Adrenal gland (tissue), 12 donors: ENCODE results near the gene C1QL3. TPM values are rescaled to one million over a fixed set of nuclear protein-coding genes. Genes with fewer than 3 reads are reported as not detected.

ENCODE experiments used
- DNase-seq, 7 donors: peaks; one replicate each; pipeline ENCODE4 v3.0.0-alpha.2; 2019 to 2020
- H3K27ac ChIP-seq, 5 donors: fragments of 200-600 bp; sonication (generic) in 4 of 5; 1 replicate in 3 of 5; 2 replicates in 2 of 5; pipeline versions ENCODE4 v1.5.1 to v1.8.0; 2016 to 2020; ENCODE audit warnings: mild to moderate bottlenecking in 1 of 5
- H3K27me3 ChIP-seq: fragments of 200-600 bp; 2 replicates; pipeline ENCODE4 v1.8.0; 2021
- H3K36me3 ChIP-seq, 2 donors: fragments of 200-600 bp; replicated peaks in 1 of 2; 1 replicate in 1 of 2; 2 replicates in 1 of 2; pipeline versions ENCODE4 v1.5.1 to v1.8.0; 2018 to 2022
- H3K4me1 ChIP-seq, 2 donors: fragments of 200-600 bp; replicated peaks in 1 of 2; 1 replicate in 1 of 2; 2 replicates in 1 of 2; pipeline versions ENCODE4 v1.5.1 to v1.8.0; 2018 to 2021
- H3K4me3 ChIP-seq, 4 donors: fragments of 200-600 bp; sonication (generic) in 3 of 4; one replicate each; pipeline ENCODE4 v1.5.1; 2016 to 2018
- H3K9me3 ChIP-seq, 3 donors: fragments of 200-600 bp; sonication (generic) in 1 of 3; replicated peaks in 1 of 3; 1 replicate in 2 of 3; 2 replicates in 1 of 3; pipeline versions ENCODE4 v1.5.1 to v1.8.0; 2016 to 2021
- POLR2A ChIP-seq, 2 donors: fragments of 450-650 bp; IDR thresholded peaks; one replicate each; pipeline ENCODE4 v1.6.1; 2017; ENCODE audit warnings: antibody characterized with exemption in 2 of 2, mild to moderate bottlenecking in 2 of 2, moderate library complexity in 1 of 2
- WGBS, 4 donors: extraction: QIAGEN DNeasy Blood & Tissue Kit in 2 of 4; methylation state at CpG; one replicate each; pipeline versions ENCODE4 v1.1.5 to v1.1.7; 2013 to 2017; 5-methylcytosine and 5-hydroxymethylcytosine counted together
- intact Hi-C, 2 donors: fragments of 100-400 bp; cut with DNase I; formaldehyde crosslinking; loops; one replicate each; pipeline versions ENCODE4 v1.14.1 to v1.15.0; 2022 to 2023
- polyA plus RNA-seq, 3 donors: library from polyadenylated mRNA; stranded (reverse); fragments of 200-250 nt in 2 of 3; fragments of 350-450 nt in 1 of 3; fragmentation: Illumina TruSeq in 1 of 3; extraction: RNeasy Lipid Tissue Mini Kit (QIAGEN cat#74804) in 1 of 3; gene quantifications; one replicate each; pipeline ENCODE4 v1.2.3, GENCODE V29; 2013 to 2014
- total RNA-seq, 9 donors: library from RNA; depleted of rRNA in 4 of 9; stranded (reverse); fragments of >200 nt in 4 of 9; fragments of 120-200 nt in 1 of 9; fragmentation: NEBNext Ultra II Directional in 1 of 9; extraction: Animal tissue kit (Norgen Biotek cat#: 25700) in 1 of 9; gene quantifications; one replicate each; pipeline versions ENCODE4 v1.1.0 to v1.2.4, GENCODE V29; 2013 to 2023
- TF ChIP-seq, protein P1 (sequence below), 6 experiments: fragments of 450-650 bp in 4 of 6; fragments of 200-600 bp in 2 of 6; sonication (generic) in 1 of 6; IDR thresholded peaks; 1 replicate in 5 of 6; 2 replicates in 1 of 6; pipeline versions ENCODE4 v1.5.1 to v1.8.0; 2016 to 2021; ENCODE audit warnings: antibody characterized with exemption in 6 of 6, mild to moderate bottlenecking in 2 of 6, moderate library complexity in 1 of 6
- donor health status: healthy with polysubstance abuse.
- donor health status: Bipolar disorder and iron deficiency.
- donor health status: DM: yes; HTN: yes; CAD: no.
- donor health status: DM: no; HTN: no; CAD: no.
- donor health status: DM: no; HTN: no; CAD: no.
- donor health status: DM: yes; HTN: yes; CAD: no.

The C1QL3 gene
- total and polyA plus RNA-seq, 12 donors: 0.11 to 1.3 (median 0.49) TPM; not detected in 6

GRCh38 chr10:16497911-16498310 is 23.8 kb downstream of the C1QL3 start:
- H3K4me1 ChIP-seq: no peaks in the 10 kb centered on the region
- DNase-seq: no peak
- TF ChIP-seq, protein P1, sequence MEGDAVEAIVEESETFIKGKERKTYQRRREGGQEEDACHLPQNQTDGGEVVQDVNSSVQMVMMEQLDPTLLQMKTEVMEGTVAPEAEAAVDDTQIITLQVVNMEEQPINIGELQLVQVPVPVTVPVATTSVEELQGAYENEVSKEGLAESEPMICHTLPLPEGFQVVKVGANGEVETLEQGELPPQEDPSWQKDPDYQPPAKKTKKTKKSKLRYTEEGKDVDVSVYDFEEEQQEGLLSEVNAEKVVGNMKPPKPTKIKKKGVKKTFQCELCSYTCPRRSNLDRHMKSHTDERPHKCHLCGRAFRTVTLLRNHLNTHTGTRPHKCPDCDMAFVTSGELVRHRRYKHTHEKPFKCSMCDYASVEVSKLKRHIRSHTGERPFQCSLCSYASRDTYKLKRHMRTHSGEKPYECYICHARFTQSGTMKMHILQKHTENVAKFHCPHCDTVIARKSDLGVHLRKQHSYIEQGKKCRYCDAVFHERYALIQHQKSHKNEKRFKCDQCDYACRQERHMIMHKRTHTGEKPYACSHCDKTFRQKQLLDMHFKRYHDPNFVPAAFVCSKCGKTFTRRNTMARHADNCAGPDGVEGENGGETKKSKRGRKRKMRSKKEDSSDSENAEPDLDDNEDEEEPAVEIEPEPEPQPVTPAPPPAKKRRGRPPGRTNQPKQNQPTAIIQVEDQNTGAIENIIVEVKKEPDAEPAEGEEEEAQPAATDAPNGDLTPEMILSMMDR (IDR thresholded peaks at IDR 0.05): no peak
- TF ChIP-seq POLR2A (IDR thresholded peaks at IDR 0.05): no peak
- intact Hi-C loops: no loop called here
- no peaks in the 10 kb centered on the region for H3K27me3 ChIP-seq
- WGBS, 4 donors: 94 to 95% (median 95%) methylated on average over 4 of the region's 4 CpGs
- H3K9me3 ChIP-seq: no peaks in the 10 kb centered on the region
- H3K36me3 ChIP-seq: no peaks in the 10 kb centered on the region
- no peak overlapping the region for H3K27ac ChIP-seq
- no peak overlapping the region for H3K4me3 ChIP-seq

DNA sequence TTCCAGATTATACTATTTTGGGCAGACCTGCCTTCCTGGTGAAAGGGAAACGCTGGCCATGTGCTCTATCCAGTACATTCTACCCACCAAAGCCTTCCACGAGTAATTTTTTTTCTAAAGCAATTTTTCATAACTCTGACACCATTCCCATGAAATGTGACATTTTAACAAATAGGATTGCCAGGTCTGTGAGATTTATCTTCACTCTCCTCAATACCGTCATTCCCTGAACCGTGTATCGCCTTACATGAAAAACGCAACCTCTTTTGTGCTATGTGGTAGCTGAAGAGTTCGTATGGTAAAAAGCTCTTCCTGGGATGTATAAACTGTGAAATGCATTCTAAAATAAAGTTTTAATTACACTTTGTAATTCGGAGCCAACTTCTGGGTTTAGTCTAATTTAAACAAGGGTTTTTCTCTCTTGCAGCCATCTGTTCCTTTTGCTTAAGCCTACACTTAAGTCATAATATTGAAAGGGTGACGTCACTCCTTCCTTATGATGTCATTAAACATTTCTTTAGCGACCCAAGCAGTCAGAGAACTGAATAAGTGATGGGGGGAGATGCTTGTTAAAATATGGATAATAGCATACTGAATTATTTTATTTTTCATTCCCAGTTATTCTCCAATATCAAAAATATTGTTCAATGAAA is 27.7 kb downstream of the C1QL3 start:
- no peak for TF ChIP-seq POLR2A (IDR thresholded peaks at IDR 0.05)
- TF ChIP-seq, protein P1 (IDR thresholded peaks at IDR 0.05): no peak
- Histone ChIP-seq H3K27ac (no peak overlapping the region), H3K9me3 (no peaks in the 10 kb centered on the region), H3K36me3 (no peaks in the 10 kb centered on the region), H3K4me3 (no peak overlapping the region), H3K4me1 (no peaks in the 10 kb centered on the region), H3K27me3 (no peaks in the 10 kb centered on the region)
- intact Hi-C loops: no loop called here
- 73 to 84% (median 81%) methylated on average over 10 of the region's 10 CpGs for WGBS, 4 donors
- DNase-seq: no peak

DNA sequence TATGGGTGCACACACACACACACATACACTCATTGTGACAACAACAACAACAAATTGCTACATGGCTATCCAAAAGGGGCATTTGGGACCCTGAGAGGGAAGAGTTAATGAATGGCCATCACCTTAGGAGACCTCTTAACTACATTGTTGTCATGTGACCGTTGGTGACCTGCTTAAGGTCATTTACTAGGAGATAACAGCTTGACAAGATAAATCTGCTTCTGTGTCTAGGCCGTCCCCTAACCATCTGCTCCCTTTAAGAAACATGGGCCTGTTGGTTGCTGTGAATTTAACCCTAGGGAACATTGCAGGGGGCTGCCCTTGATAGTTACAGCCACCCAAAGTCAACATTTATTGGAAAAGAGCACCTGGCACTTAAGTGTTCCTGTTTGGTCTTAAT is 29.7 kb downstream of the C1QL3 start:
- WGBS, 4 donors: 13 to 42% (median 30%) methylated on average over 2 of the region's 2 CpGs
- no peak overlapping the region for H3K27ac ChIP-seq
- peak in 1 of 7 donors; percentile 15 for DNase-seq
- H3K9me3 ChIP-seq: no peaks in the 10 kb centered on the region
- no peaks in the 10 kb centered on the region for H3K27me3 ChIP-seq
- no peaks in the 10 kb centered on the region for H3K4me1 ChIP-seq
- H3K4me3 ChIP-seq: no peak overlapping the region
- intact Hi-C loops: no loop called here
- no peaks in the 10 kb centered on the region for H3K36me3 ChIP-seq
- TF ChIP-seq, protein P1 (IDR thresholded peaks at IDR 0.05): no peak
- no peak for TF ChIP-seq POLR2A (IDR thresholded peaks at IDR 0.05)

DNA sequence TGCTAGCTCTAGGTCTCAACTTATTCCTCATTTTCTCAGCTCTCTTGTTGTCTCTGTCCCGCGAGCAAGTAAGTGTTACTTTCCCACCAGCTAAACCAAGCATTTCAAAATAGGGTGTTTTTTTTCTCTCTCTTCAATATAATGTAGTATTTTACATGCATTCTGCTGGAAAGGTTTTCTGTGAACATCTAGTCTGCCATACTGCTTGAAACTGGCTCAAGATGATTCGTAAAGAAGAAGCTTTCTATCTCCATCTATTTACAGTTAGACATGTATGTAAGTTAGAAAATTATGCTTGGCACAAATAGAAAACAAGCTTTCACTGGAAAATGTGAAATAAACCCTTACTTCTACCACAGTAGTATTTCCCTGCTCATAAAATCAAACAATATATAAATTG is 31.2 kb downstream of the C1QL3 start:
- Histone ChIP-seq H3K27me3 (no peaks in the 10 kb centered on the region), H3K4me1 (no peaks in the 10 kb centered on the region), H3K4me3 (no peak overlapping the region), H3K27ac (no peak overlapping the region), H3K9me3 (no peaks in the 10 kb centered on the region), H3K36me3 (no peaks in the 10 kb centered on the region)
- DNase-seq: no peak
- 92 to 96% (median 93%) methylated on average over 3 of the region's 3 CpGs for WGBS, 4 donors
- intact Hi-C loops: no loop called here
- no peak for TF ChIP-seq POLR2A (IDR thresholded peaks at IDR 0.05)
- TF ChIP-seq, protein P1 (IDR thresholded peaks at IDR 0.05): no peak
